ENCODE measurements around the gene PDE6H. TPM values are rescaled to one million over a fixed set of nuclear protein-coding genes. Genes with fewer than 3 reads are reported as not detected.

Gene PDE6H
- total RNA-seq, 2 donors from 2014 or later: not detected

DNA sequence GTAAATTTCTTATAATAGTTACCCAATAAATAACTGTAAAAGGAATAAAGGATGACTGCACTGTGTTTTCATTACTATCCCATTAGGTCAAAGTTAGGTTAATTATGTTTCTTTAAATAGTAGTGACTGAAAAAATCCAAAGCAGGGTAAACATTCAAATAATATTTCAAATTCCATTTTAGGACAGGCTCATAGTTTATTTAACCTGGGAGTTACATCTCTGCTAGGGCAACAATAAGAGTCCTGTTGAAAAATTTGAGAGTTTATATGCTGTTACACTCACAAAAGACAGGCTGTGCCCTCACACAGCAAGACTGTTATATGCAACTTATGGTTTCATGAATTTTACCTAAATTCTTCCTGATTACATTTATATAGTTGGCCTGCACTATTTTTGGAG lies 42.5 kb upstream of the PDE6H start:
- Histone ChIP-seq H3K27ac (no peak overlapping the region), H3K9me3 (no peaks in the 10 kb centered on the region), H3K27me3 (replicated peaks; ENCODE audit: insufficient read depth) (no peaks in the 10 kb centered on the region), H3K4me3 (no peak overlapping the region), H3K4me1 (replicated peaks) (no peaks in the 10 kb centered on the region), H3K36me3 (no peaks in the 10 kb centered on the region)
- no peak for DNase-seq (ENCODE audit: low spot score)
- TF ChIP-seq, protein P1, sequence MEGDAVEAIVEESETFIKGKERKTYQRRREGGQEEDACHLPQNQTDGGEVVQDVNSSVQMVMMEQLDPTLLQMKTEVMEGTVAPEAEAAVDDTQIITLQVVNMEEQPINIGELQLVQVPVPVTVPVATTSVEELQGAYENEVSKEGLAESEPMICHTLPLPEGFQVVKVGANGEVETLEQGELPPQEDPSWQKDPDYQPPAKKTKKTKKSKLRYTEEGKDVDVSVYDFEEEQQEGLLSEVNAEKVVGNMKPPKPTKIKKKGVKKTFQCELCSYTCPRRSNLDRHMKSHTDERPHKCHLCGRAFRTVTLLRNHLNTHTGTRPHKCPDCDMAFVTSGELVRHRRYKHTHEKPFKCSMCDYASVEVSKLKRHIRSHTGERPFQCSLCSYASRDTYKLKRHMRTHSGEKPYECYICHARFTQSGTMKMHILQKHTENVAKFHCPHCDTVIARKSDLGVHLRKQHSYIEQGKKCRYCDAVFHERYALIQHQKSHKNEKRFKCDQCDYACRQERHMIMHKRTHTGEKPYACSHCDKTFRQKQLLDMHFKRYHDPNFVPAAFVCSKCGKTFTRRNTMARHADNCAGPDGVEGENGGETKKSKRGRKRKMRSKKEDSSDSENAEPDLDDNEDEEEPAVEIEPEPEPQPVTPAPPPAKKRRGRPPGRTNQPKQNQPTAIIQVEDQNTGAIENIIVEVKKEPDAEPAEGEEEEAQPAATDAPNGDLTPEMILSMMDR (IDR thresholded peaks at IDR 0.05): peak in 2 of 4 experiments; percentile 36 to 50
- TF ChIP-seq POLR2AphosphoS5 (IDR thresholded peaks at IDR 0.05) (peak; percentile 10), POLR2A (IDR thresholded peaks at IDR 0.05) (no peak)
- intact Hi-C loops (cut with DNase I): loop anchor here (5.0 kb wide), 1 partner anchor 67 kb away; no protein-coding TSS in a partner anchor

DNA sequence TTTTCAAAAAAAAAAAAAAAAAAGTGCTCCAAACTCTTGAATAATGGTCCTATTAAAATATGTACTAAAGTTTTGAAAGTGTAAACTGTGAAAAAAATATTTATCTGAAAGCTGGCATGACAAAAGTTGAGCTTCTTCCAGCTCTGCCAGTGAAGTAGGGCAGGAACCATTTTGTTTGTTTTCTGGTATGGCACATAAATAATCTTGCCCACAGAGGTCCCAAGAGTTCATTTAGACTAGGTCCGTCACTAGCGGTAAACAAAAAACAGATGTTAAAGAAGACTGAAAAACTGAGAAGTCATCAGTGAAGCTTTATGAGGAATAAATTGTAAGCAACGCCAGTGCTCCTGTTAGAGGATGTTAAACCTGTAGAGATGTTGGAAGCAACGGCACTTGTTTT lies 41.5 kb upstream of the PDE6H start:
- DNase-seq (ENCODE audit: low spot score): no peak
- H3K27ac ChIP-seq: no peak overlapping the region
- H3K4me3 ChIP-seq: no peak overlapping the region
- intact Hi-C loops (cut with DNase I): loop anchor here (5.0 kb wide), 1 partner anchor 66 kb away; no protein-coding TSS in a partner anchor
- H3K36me3 ChIP-seq: no peaks in the 10 kb centered on the region
- no peaks in the 10 kb centered on the region for H3K27me3 ChIP-seq (replicated peaks; ENCODE audit: insufficient read depth)
- TF ChIP-seq, protein P1 (IDR thresholded peaks at IDR 0.05): no peak
- no peak for TF ChIP-seq POLR2AphosphoS5 (IDR thresholded peaks at IDR 0.05)
- no peak for TF ChIP-seq POLR2A (IDR thresholded peaks at IDR 0.05)
- H3K4me1 ChIP-seq (replicated peaks): no peaks in the 10 kb centered on the region
- 68% methylated on average over 4 of the region's 4 CpGs for WGBS
- H3K9me3 ChIP-seq: no peaks in the 10 kb centered on the region

DNA sequence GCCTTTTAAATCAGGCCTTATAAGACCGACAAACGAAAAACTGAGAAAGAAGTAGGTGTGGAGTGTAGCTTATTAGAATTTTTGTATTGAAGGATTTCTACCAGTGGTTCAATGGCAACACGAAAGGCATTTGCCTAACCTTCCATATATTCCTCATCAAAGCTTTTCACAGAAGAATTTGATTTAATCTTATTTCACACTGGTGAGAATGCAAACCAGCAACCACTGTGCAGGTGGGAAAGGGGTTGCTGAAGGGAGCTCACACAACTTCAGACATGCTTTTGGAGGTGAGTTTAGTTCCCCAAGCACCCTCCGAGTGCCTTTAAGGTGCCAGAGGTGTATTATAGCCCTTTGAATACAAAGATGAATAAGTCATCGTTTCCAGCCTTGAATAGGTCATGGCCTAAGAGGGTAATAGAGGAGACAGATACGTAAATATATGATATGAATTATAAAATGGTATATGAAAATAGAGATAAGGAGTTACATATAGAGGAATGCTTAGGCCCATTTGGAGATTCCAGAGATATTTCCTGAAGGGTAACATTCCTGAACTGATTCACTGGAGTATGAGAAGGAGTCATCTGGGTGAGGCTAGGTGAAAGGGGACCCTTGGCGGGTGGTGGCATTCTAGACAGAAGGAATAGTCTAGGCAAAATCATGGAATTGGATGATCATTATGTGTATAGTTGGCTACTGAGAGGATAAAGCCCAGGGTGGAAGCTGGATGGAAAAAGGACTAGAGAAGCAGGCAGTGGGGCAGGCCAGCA lies 40.9 kb upstream of the PDE6H start:
- no peak overlapping the region for H3K4me3 ChIP-seq
- H3K36me3 ChIP-seq: no peaks in the 10 kb centered on the region
- H3K4me1 ChIP-seq (replicated peaks): no peaks in the 10 kb centered on the region
- H3K27ac ChIP-seq: no peak overlapping the region
- TF ChIP-seq POLR2A (IDR thresholded peaks at IDR 0.05) (no peak), POLR2AphosphoS5 (IDR thresholded peaks at IDR 0.05) (no peak)
- TF ChIP-seq, protein P1 (IDR thresholded peaks at IDR 0.05): no peak
- no peaks in the 10 kb centered on the region for H3K27me3 ChIP-seq (replicated peaks; ENCODE audit: insufficient read depth)
- WGBS: 90% methylated on average over 7 of the region's 7 CpGs
- no peaks in the 10 kb centered on the region for H3K9me3 ChIP-seq
- intact Hi-C loops (cut with DNase I): loop anchor here (5.0 kb wide), 1 partner anchor 65 kb away; no protein-coding TSS in a partner anchor
- no peak for DNase-seq (ENCODE audit: low spot score)

DNA sequence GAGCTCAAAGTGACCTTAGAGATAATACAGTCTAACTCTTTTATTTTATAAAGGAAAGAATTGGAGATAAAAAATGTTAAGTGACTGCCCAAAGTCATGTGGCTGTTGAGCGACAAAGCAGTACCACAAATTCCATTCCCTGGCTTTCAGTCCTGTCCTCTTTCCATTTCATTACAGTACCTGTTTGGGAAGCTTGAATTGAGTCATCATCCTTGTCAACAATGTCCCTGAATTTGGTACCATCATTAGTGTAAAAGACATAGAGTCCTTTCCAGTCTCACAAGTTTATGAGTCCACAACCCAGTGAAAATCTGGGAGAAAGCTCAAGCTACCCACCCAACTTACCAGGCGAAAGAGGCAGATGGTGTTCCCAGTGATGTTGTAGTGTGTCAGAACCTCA lies 38.3 kb upstream of the PDE6H start:
- Histone ChIP-seq H3K9me3 (no peaks in the 10 kb centered on the region), H3K4me3 (no peak overlapping the region), H3K36me3 (no peaks in the 10 kb centered on the region), H3K27ac (peak overlapping the region; percentile 57), H3K4me1 (replicated peaks) (no peaks in the 10 kb centered on the region), H3K27me3 (replicated peaks; ENCODE audit: insufficient read depth) (no peaks in the 10 kb centered on the region)
- intact Hi-C loops (cut with DNase I): loop anchor here (5.0 kb wide), 1 partner anchor 63 kb away; no protein-coding TSS in a partner anchor
- no peak for TF ChIP-seq POLR2AphosphoS5 (IDR thresholded peaks at IDR 0.05)
- no peak for TF ChIP-seq POLR2A (IDR thresholded peaks at IDR 0.05)
- TF ChIP-seq, protein P1 (IDR thresholded peaks at IDR 0.05): no peak
- 91% methylated on average over 2 of the region's 2 CpGs for WGBS
- DNase-seq (ENCODE audit: low spot score): no peak

DNA sequence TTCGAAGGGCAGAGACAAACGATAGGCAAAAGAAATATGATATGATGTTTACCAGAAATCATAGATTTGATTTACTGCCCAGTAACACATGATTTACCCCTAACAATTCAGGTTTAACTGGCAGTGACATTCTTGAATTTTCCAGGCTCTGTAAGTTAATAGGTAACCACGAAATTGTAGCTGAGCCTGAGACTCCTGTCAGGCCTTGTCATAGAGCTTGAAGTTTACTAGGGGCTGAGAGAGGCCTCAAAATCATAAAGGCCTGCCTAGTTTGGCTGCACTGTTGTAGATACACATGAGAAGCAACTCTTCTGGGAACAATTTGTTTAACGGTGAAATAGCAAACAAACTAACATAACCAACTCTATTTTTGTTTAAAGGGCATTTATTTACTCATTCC lies 37.8 kb upstream of the PDE6H start:
- H3K4me3 ChIP-seq: no peak overlapping the region
- no peaks in the 10 kb centered on the region for H3K36me3 ChIP-seq
- H3K9me3 ChIP-seq: no peaks in the 10 kb centered on the region
- intact Hi-C loops (cut with DNase I): no loop called here
- no peaks in the 10 kb centered on the region for H3K27me3 ChIP-seq (replicated peaks; ENCODE audit: insufficient read depth)
- TF ChIP-seq, protein P1 (IDR thresholded peaks at IDR 0.05): no peak
- TF ChIP-seq POLR2A (IDR thresholded peaks at IDR 0.05): no peak
- TF ChIP-seq POLR2AphosphoS5 (IDR thresholded peaks at IDR 0.05): peak; percentile 71
- peak overlapping the region; percentile 57 for H3K27ac ChIP-seq
- no peaks in the 10 kb centered on the region for H3K4me1 ChIP-seq (replicated peaks)
- 20% methylated on average over 4 of the region's 4 CpGs for WGBS
- DNase-seq (ENCODE audit: low spot score): peak; percentile 50

Measured in prostate gland (tissue), 2 donors.